ENCODE measurements around the gene GNAS.
"Not testable (repeated sequence)": the region's sequence is repeated elsewhere in the genome, so short reads cannot be mapped to it uniquely, and the experiment has no call there.

Gene GNAS

DNA sequence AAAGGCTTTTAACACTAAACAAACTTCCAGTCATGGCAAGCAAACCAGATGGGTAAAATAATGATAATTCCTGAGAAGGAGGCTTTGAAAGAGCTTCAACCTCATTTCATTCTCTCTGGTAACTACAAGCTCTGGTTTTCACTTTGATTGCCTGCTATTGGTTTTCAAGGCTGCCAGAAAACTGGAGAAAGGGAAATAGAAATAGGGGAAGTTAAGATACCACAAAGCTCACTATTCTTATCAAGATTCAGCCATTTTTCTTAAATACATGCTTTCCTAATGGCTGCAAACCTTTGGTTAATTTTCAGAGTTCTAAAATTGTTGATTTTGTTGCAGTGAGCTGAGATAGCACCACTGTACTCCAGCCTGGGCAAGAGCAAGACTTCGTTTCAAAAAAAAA lies 86.0 kb downstream of the GNAS start:
- no peak for DNase-seq

- DNase-seq, result no peak
These were observed 89.0 kb downstream of the GNAS start for GRCh38 chr20:58941471-58941870.

DNA sequence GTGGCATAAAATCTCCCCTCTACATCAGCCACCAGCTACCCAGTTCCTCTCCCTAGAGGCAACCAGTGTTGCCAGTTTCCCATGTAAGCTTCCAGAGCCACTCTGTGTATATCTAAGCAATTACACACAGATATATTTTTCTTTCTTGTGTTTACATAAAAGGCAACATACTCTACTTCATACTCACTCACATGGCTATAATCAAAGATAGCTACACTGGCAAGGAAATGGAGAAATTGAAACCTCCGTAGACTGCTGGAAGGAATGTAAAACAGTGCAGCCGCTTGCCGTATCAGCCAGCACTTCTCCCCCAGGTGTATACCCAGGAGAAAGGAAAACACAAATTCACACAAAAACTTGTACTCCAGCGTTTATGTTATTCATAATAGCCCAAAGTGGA lies 90.0 kb downstream of the GNAS start:
- no peak for DNase-seq

DNA sequence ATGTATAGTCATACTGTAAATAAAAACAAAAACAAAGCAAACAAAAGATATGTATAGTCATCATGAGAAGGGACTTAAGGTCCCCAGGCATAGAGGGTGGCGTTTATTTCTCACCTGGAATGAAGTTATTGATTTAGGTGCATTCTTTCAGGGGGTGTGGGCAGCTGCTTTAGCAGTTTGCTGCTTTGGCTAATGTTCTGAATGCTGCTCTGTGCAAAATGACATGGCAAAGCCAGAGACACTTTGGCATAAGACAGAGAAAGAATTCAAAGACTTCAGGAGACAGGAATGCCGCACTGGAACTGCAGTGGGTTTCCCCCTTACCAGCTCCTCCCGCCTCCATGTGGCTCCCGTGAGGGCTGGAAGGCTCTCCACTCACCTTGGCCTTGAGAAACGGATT lies 92.1 kb downstream of the GNAS start:
- no peak for DNase-seq

DNA sequence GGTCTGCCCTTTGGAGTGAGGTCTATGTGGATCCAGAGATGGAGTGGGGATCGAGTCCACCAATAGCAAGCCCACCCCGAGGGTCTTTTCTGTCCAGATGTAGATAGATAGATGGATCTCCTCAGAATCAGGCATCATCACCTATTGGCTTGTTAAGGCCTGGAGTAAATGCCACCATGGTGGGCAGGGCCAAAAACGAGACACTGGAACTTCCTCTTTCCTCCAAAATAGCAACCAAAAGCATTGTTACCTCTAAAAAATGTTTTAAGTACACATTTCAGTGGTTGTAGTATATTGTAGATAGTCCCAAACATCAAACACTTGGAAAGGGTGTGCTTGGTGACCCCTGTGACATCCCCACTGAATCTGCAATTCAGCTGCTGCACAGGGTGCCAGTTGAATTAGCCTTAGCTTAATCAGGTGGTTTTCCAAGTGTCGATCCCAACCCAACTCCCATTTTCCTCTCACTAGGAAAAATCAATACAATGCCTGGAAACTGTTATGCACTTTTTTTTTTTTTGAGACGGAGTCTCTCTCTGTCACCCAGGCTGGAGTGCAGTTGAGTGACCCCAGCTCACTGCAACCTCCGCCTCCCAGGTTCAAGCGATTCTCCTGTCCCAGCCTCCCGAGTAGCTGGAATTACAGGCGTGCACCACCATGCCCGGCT lies 93.6 kb downstream of the GNAS start:
- no peak for DNase-seq

GRCh38 chr20:58947797-58948388 lies 95.4 kb downstream of the GNAS start:
- DNase-seq, result not testable (repeated sequence)

- DNase-seq, result no peak
These were observed 98.1 kb downstream of the GNAS start for GRCh38 chr20:58950603-58951002.

DNA sequence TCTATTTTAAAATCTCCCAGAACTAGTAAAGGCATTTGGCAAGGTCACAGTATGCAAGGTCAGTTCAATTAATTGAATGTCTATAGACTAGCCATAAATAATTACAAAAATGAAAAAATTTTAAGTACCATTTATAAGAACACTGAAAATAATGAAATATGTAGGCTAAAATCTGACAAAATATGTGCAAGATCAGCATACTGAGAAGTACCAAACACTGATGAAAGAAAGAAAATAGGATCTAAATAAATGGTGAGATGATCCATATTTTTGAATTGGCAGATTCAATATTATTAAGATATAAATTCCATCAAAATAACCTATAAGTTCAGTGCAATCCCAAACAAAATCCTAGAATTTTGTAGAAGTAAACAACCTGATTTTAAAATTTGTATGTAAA lies 100.5 kb downstream of the GNAS start:
- DNase-seq, result no peak

GRCh38 chr20:58956078-58956477 lies 103.6 kb downstream of the GNAS start:
- no peak for DNase-seq

GRCh38 chr20:58959652-58960051 lies 107.1 kb downstream of the GNAS start:
- no peak for DNase-seq

Data from stimulated activated CD4-positive, alpha-beta T cell treated with anti-CD3 and anti-CD28 coated beads, Interleukin-4, amount 100 ng/mL, for 24 hours (primary cell).